Neural crest cell (in vitro differentiated cells): ENCODE measurements around the gene RASSF7. TPM values are rescaled to one million over a fixed set of nuclear protein-coding genes. Genes with fewer than 3 reads are reported as not detected.
A peak's percentile ranks its signal among the peaks of the same experiment; 100 is the strongest.

Experiments
- DNase-seq: peaks from one replicate; pipeline ENCODE4 v3.0.0; 2021; ENCODE audit warnings: low read depth, mixed read lengths, low spot score
- H3K27ac Mint-ChIP-seq: one replicate; pipeline ENCODE4 v1.8.0; 2021; ENCODE audit warnings: mild to moderate bottlenecking, mixed read lengths; ENCODE audit not compliant: unreplicated experiment
- H3K27me3 Mint-ChIP-seq: 2 replicates; pipeline ENCODE4 v1.8.0; 2021; ENCODE audit warnings: low read depth, mild to moderate bottlenecking, mixed read lengths
- H3K36me3 Mint-ChIP-seq: 2 replicates; pipeline ENCODE4 v1.8.0; 2021; ENCODE audit warnings: low read depth, mild to moderate bottlenecking, mixed read lengths
- H3K4me1 Mint-ChIP-seq: 2 replicates; pipeline ENCODE4 v1.8.0; 2021; ENCODE audit warnings: mixed read lengths
- H3K4me3 Mint-ChIP-seq: one replicate; pipeline ENCODE4 v1.8.0; 2021; ENCODE audit warnings: mild to moderate bottlenecking, mixed read lengths
- H3K9me3 Mint-ChIP-seq: 2 replicates; pipeline ENCODE4 v1.8.0; 2021; ENCODE audit warnings: mixed read lengths
- total RNA-seq: library from RNA; stranded (reverse); gene quantifications from 2 replicates; pipeline ENCODE4 v1.2.1, GENCODE V29; 2021
- TF ChIP-seq, protein P1 (sequence below): fragments of 200-600 bp; sonication (generic); conservative IDR thresholded peaks from 2 replicates; pipeline ENCODE4 v1.5.0; 2021; ENCODE audit warnings: antibody characterized with exemption, mild to moderate bottlenecking

RASSF7 gene
- total RNA-seq, 1 donor from 2014 or later = 7.3 TPM

GRCh38 chr11:540583-541432, 20.0 kb upstream of the RASSF7 start:
- Mint-ChIP-seq H3K4me3 (no peak overlapping the region), H3K27ac (no peak overlapping the region), H3K27me3 (peaks cover 14% of the 10 kb centered on the region), H3K36me3 (no peaks in the 10 kb centered on the region), H3K4me1 (peaks cover 4% of the 10 kb centered on the region), H3K9me3 (no peaks in the 10 kb centered on the region)
- TF ChIP-seq, protein P1, sequence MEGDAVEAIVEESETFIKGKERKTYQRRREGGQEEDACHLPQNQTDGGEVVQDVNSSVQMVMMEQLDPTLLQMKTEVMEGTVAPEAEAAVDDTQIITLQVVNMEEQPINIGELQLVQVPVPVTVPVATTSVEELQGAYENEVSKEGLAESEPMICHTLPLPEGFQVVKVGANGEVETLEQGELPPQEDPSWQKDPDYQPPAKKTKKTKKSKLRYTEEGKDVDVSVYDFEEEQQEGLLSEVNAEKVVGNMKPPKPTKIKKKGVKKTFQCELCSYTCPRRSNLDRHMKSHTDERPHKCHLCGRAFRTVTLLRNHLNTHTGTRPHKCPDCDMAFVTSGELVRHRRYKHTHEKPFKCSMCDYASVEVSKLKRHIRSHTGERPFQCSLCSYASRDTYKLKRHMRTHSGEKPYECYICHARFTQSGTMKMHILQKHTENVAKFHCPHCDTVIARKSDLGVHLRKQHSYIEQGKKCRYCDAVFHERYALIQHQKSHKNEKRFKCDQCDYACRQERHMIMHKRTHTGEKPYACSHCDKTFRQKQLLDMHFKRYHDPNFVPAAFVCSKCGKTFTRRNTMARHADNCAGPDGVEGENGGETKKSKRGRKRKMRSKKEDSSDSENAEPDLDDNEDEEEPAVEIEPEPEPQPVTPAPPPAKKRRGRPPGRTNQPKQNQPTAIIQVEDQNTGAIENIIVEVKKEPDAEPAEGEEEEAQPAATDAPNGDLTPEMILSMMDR = no peak
- DNase-seq = no peak

DNA sequence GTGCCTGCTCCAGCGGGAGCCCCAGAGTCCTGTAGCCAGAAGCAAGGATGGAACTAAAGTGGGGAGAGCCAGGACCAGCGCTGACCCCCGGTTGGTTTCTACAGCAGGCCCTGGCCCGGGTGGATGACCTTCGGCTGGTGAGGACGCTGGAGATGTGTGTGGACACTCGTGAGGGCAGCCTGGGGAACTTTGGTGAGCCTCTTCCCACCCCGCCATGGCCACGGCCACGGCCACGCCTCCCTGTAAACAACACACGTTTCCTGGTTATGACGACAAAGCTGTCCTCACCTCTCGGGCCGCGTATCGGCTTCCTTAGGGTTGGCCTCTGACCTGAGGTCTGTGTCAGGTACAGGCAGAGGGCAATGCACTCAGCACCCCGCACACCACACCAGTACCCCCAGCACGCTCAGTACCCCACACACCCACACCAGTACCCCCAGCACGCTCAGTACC, 19.3 kb upstream of the RASSF7 start:
- H3K9me3 Mint-ChIP-seq = no peaks in the 10 kb centered on the region
- no peaks in the 10 kb centered on the region for H3K36me3 Mint-ChIP-seq
- no peak overlapping the region for H3K27ac Mint-ChIP-seq
- peaks cover 10% of the 10 kb centered on the region for H3K27me3 Mint-ChIP-seq
- TF ChIP-seq, protein P1 = no peak
- H3K4me3 Mint-ChIP-seq = no peak overlapping the region
- H3K4me1 Mint-ChIP-seq = no peaks in the 10 kb centered on the region
- DNase-seq = no peak

DNA sequence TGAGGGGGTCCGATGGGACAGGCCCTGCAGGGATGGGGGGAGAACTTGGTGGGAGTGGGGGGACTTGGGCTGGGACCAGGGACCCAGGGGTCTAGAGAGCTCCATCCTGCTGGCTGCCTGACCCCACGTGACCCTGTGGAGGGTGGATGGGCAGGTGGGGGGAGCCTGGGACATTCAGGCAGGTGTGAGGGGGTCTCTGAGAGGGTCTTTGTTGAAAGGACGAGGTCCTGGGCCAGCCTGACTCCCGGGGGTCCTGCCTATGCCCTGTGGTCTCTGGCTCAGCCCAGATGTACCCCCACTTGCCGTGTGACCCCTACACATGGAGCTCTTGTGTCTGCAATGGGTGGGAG, 16.0 kb upstream of the RASSF7 start:
- H3K4me3 Mint-ChIP-seq = no peak overlapping the region
- TF ChIP-seq, protein P1 = no peak
- no peaks in the 10 kb centered on the region for H3K4me1 Mint-ChIP-seq
- H3K27ac Mint-ChIP-seq = no peak overlapping the region
- no peaks in the 10 kb centered on the region for H3K36me3 Mint-ChIP-seq
- H3K9me3 Mint-ChIP-seq = no peaks in the 10 kb centered on the region
- peaks cover 3% of the 10 kb centered on the region for H3K27me3 Mint-ChIP-seq
- DNase-seq = no peak

- Mint-ChIP-seq H3K4me3 (no peak overlapping the region), H3K36me3 (no peaks in the 10 kb centered on the region), H3K27me3 (peaks cover 3% of the 10 kb centered on the region), H3K9me3 (no peaks in the 10 kb centered on the region), H3K27ac (peak overlapping the region; percentile 27), H3K4me1 (no peaks in the 10 kb centered on the region)
- no peak for DNase-seq
- TF ChIP-seq, protein P1 = no peak
Observed at GRCh38 chr11:545171-545570, 15.6 kb upstream of the RASSF7 start.

DNA sequence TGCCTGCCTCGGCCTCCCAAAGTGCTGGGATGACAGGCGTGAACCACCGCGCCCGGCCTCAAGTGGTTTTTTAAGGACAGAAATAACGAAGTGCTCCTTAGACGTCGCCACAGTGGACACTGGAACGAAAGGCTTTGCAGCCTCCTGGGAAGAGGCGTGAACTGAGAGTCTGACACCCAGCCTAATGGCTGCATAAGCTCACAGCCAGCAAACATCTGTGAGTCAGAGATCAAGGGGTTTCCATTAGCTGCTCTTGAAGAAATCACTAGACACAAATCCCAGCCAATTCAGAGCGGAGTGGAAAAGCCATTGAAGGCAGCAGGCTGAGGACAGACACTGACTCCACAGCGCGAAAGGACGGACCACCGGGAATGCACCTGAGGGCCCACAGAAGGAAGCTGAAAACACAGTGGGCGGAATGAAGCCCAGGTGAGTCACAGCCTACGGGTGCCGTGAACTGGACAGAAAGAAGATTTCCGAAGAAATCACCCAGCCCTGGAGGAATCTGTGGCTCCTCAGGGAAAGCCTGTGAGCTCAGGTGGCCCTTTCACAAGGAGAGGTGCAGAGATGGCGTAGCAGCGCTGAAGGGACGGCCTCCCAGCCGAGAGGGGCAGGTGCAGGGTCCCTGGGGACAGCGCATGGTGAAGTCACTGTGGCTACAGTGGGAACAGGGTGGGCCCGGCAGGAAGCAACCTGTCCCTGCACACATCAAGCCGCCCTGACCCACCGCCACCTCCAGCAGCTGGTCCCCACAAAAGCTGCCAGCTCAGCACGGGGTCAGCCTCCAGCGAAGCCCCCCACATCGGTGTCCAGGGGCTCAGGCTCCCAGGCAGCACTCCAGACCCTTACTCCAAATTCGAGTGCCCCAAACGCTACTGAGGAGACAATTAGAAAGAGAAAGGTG, 11.8 kb upstream of the RASSF7 start:
- Mint-ChIP-seq H3K4me3 (no peak overlapping the region), H3K4me1 (no peaks in the 10 kb centered on the region)

More for the DNA sequence above, 11.8 kb upstream of the RASSF7 start:
- H3K36me3 Mint-ChIP-seq = no peaks in the 10 kb centered on the region
- no peak overlapping the region for H3K27ac Mint-ChIP-seq
- peaks cover 7% of the 10 kb centered on the region for H3K27me3 Mint-ChIP-seq
- H3K9me3 Mint-ChIP-seq = no peaks in the 10 kb centered on the region
- TF ChIP-seq, protein P1 = no peak
- no peak for DNase-seq
